Mesenchymal stem cell (in vitro differentiated cells and primary cell): ENCODE data around the gene LRP8.

ENCODE experiments used
- DNase-seq: peaks from one replicate; pipeline ENCODE4 v3.0.0-alpha.2; 2013
- H2AFZ ChIP-seq: one replicate; pipeline ENCODE4 v1.6.1; 2013; ENCODE audit warnings: low read depth, mild to moderate bottlenecking, control low read depth, inconsistent platforms, low read length, moderate library complexity
- H2AK5ac ChIP-seq: 2 replicates; pipeline ENCODE4 v1.6.1; 2013; ENCODE audit warnings: low read length, moderate library complexity, mild to moderate bottlenecking, inconsistent platforms; ENCODE audit not compliant: severe bottlenecking
- H2BK120ac ChIP-seq: one replicate; pipeline ENCODE4 v1.6.1; 2013; ENCODE audit warnings: low read depth, mild to moderate bottlenecking, inconsistent platforms, low read length, moderate library complexity
- H2BK12ac ChIP-seq, 2 experiments: one replicate each; pipeline ENCODE4 v1.6.1; 2013; ENCODE audit warnings: inconsistent platforms in 2 of 2, low read length in 2 of 2, mild to moderate bottlenecking in 2 of 2, moderate library complexity in 2 of 2, control low read depth in 1 of 2
- H2BK15ac ChIP-seq: one replicate; pipeline ENCODE4 v1.6.1; 2013; ENCODE audit warnings: mild to moderate bottlenecking, low read depth, inconsistent platforms; ENCODE audit not compliant: poor library complexity, severe bottlenecking
- H2BK5ac ChIP-seq: 2 replicates; pipeline ENCODE4 v1.6.1; 2013; ENCODE audit warnings: low read depth, mild to moderate bottlenecking, low read length, control low read depth, inconsistent platforms; ENCODE audit not compliant: poor library complexity, severe bottlenecking
- H3K14ac ChIP-seq, 2 experiments: one replicate each; pipeline ENCODE4 v1.6.1; 2013; ENCODE audit warnings: inconsistent platforms in 2 of 2, low read length in 2 of 2, control low read depth in 1 of 2, mild to moderate bottlenecking in 1 of 2, moderate library complexity in 1 of 2
- H3K18ac ChIP-seq, 2 experiments: one replicate each; pipeline ENCODE4 v1.6.1; 2013; ENCODE audit warnings: inconsistent platforms in 2 of 2, low read length in 2 of 2, control low read depth in 1 of 2, low read depth in 1 of 2, mild to moderate bottlenecking in 1 of 2
- H3K23ac ChIP-seq, 2 experiments: one replicate each; pipeline ENCODE4 v1.6.1; 2013; ENCODE audit warnings: inconsistent platforms in 2 of 2, low read length in 2 of 2, mild to moderate bottlenecking in 2 of 2, moderate library complexity in 2 of 2, control low read depth in 1 of 2
- H3K27ac ChIP-seq: 2 replicates; pipeline ENCODE4 v1.5.1; 2013; ENCODE audit warnings: mild to moderate bottlenecking, moderate library complexity, low read length, control low read depth, inconsistent platforms; ENCODE audit not compliant: poor library complexity, severe bottlenecking
- H3K27me3 ChIP-seq, 2 experiments: 2 replicates each; pipeline versions ENCODE4 v1.6.1 to v1.7.0; 2013; ENCODE audit warnings: low read length in 2 of 2, mild to moderate bottlenecking in 2 of 2, moderate library complexity in 2 of 2, control low read depth in 1 of 2, inconsistent platforms in 1 of 2; ENCODE audit not compliant: control insufficient read depth in 1 of 2, insufficient read depth in 1 of 2
- H3K36me3 ChIP-seq, 2 experiments: 2 replicates each; pipeline versions ENCODE4 v1.6.1 to v1.7.0; 2013; ENCODE audit warnings: low read length in 2 of 2, control low read depth in 1 of 2, inconsistent platforms in 1 of 2, low read depth in 1 of 2, mild to moderate bottlenecking in 1 of 2; ENCODE audit not compliant: insufficient read depth in 2 of 2, control insufficient read depth in 1 of 2
- H3K4ac ChIP-seq, 2 experiments: one replicate each; pipeline ENCODE4 v1.6.1; 2013; ENCODE audit warnings: inconsistent platforms in 2 of 2, low read length in 2 of 2, mild to moderate bottlenecking in 2 of 2, moderate library complexity in 2 of 2, control low read depth in 1 of 2, low read depth in 1 of 2
- H3K4me1 ChIP-seq: 2 replicates; pipeline ENCODE4 v1.6.1; 2013; ENCODE audit warnings: low read depth, low read length, control low read depth; ENCODE audit not compliant: control insufficient read depth, insufficient read depth
- H3K4me2 ChIP-seq: 2 replicates; pipeline ENCODE4 v1.6.1; 2013; ENCODE audit warnings: low read length, mild to moderate bottlenecking, inconsistent platforms; ENCODE audit not compliant: poor library complexity, severe bottlenecking
- H3K4me3 ChIP-seq, 2 experiments: 2 replicates each; pipeline versions ENCODE4 v1.5.1 to v1.7.0; 2013; ENCODE audit warnings: low read length in 2 of 2, mild to moderate bottlenecking in 2 of 2, control low read depth in 1 of 2, low read depth in 1 of 2; ENCODE audit not compliant: insufficient read depth in 1 of 2
- H3K79me1 ChIP-seq: replicated peaks from 2 replicates; pipeline ENCODE4 v1.6.1; 2013; ENCODE audit warnings: mild to moderate bottlenecking, control low read depth, low read length, inconsistent platforms; ENCODE audit not compliant: poor library complexity, severe bottlenecking
- H3K9ac ChIP-seq: 2 replicates; pipeline ENCODE4 v1.7.0; 2013; ENCODE audit warnings: mild to moderate bottlenecking, low read length, moderate library complexity
- H3K9me3 ChIP-seq: 2 replicates; pipeline ENCODE4 v1.7.0; 2013; ENCODE audit warnings: mild to moderate bottlenecking, low read length; ENCODE audit not compliant: control insufficient read depth
- H4K8ac ChIP-seq: one replicate; pipeline ENCODE4 v1.6.1; 2013; ENCODE audit warnings: inconsistent platforms, mild to moderate bottlenecking, low read length, moderate library complexity
- H4K91ac ChIP-seq: one replicate; pipeline ENCODE4 v1.6.1; 2013; ENCODE audit warnings: mild to moderate bottlenecking, low read length, inconsistent platforms
- WGBS: methylation state at CpG from one replicate; pipeline ENCODE4 v1.1.7; 2013; ENCODE audit warnings: mixed read lengths; 5-methylcytosine and 5-hydroxymethylcytosine counted together

LRP8 gene

DNA sequence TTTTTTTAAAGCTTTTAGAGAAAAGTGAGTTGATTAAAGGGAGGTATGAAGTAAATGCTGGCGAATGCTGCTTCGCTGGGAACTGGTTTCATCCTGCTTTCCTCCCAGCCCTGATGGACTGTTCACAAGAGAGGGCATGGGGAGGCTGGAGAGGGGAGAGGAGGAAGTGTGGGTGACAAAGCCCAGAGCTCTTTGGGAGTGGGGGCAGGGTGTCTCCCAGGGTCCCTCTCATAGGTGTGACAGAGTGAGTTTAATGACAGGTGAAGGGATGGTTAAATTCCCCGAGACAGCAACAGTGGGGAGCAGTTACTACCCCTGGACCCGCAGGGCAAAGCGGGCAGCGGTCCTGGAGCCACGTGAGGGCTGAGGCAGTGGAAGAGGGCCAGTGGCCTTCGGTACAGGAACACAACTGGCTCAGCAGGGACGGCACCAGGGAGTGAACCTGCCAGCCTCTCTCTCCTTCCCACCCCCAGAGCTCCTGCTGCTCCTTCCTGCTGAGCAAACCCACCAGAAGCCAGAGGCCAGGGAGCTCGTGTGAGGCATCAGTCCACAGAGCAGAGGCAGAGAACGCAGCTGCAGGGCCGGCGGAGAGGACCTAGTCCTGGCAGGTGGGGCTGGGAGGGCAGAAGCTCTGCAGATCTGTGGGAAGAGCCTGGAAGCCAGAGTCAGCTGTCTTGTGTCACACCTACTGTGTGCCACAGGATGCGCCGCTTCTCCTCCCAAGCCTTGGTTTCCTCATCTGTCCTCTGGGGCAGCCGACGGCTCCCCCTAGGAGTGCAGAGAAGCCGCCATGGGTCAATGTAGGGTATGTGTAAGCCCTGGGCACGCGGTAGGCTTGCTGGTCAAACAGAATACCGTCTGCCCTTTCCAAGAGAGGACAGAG, 20.9 kb upstream of the LRP8 start:
- no peak overlapping the region for H2BK12ac ChIP-seq
- no peaks in the 10 kb centered on the region for H3K9me3 ChIP-seq
- H2BK5ac ChIP-seq, result no peak overlapping the region
- H3K18ac ChIP-seq, result no peak overlapping the region
- no peak overlapping the region for H3K23ac ChIP-seq
- no peak overlapping the region for H2BK120ac ChIP-seq
- no peak overlapping the region for H3K27ac ChIP-seq
- H3K27me3 ChIP-seq, result peaks cover 0 to 25% of the 10 kb centered on the region in 2 experiments
- peaks cover 12% of the 10 kb centered on the region for H3K4me1 ChIP-seq
- no peak for DNase-seq
- no peak overlapping the region for H3K4me3 ChIP-seq
- H2AFZ ChIP-seq, result no peak overlapping the region
- H2AK5ac ChIP-seq, result no peak overlapping the region
- WGBS, result 82% methylated on average over 19 of the region's 21 CpGs
- no peaks in the 10 kb centered on the region for H3K79me1 ChIP-seq
- H3K14ac ChIP-seq, result peak overlapping the region in 1 of 2 experiments; percentile 41
- no peak overlapping the region for H3K9ac ChIP-seq
- H3K36me3 ChIP-seq, result no peaks in the 10 kb centered on the region
- no peak overlapping the region for H2BK15ac ChIP-seq
- H4K91ac ChIP-seq, result no peak overlapping the region
- no peak overlapping the region for H3K4ac ChIP-seq
- H4K8ac ChIP-seq, result no peak overlapping the region
- H3K4me2 ChIP-seq, result no peak overlapping the region

- 86% methylated on average over 3 of the region's 3 CpGs for WGBS
- H2BK120ac ChIP-seq, result no peak overlapping the region
- no peak overlapping the region for H3K23ac ChIP-seq
- no peak overlapping the region for H3K4me2 ChIP-seq
- H3K9me3 ChIP-seq, result no peaks in the 10 kb centered on the region
- H2BK15ac ChIP-seq, result no peak overlapping the region
- no peak overlapping the region for H3K4ac ChIP-seq
- H3K27ac ChIP-seq, result no peak overlapping the region
- H3K18ac ChIP-seq, result no peak overlapping the region
- H2BK12ac ChIP-seq, result no peak overlapping the region
- H3K79me1 ChIP-seq, result no peaks in the 10 kb centered on the region
- H3K4me3 ChIP-seq, result no peak overlapping the region
- H3K27me3 ChIP-seq, result peaks cover 0 to 31% of the 10 kb centered on the region in 2 experiments
- no peaks in the 10 kb centered on the region for H3K36me3 ChIP-seq
- H3K14ac ChIP-seq, result no peak overlapping the region
- no peak for DNase-seq
- no peak overlapping the region for H2BK5ac ChIP-seq
- H3K9ac ChIP-seq, result no peak overlapping the region
- H2AK5ac ChIP-seq, result no peak overlapping the region
- no peak overlapping the region for H4K91ac ChIP-seq
- no peak overlapping the region for H4K8ac ChIP-seq
- peaks cover 18% of the 10 kb centered on the region for H3K4me1 ChIP-seq
- H2AFZ ChIP-seq, result no peak overlapping the region
Observed at GRCh38 chr1:53346814-53347176, 18.9 kb upstream of the LRP8 start.

DNA sequence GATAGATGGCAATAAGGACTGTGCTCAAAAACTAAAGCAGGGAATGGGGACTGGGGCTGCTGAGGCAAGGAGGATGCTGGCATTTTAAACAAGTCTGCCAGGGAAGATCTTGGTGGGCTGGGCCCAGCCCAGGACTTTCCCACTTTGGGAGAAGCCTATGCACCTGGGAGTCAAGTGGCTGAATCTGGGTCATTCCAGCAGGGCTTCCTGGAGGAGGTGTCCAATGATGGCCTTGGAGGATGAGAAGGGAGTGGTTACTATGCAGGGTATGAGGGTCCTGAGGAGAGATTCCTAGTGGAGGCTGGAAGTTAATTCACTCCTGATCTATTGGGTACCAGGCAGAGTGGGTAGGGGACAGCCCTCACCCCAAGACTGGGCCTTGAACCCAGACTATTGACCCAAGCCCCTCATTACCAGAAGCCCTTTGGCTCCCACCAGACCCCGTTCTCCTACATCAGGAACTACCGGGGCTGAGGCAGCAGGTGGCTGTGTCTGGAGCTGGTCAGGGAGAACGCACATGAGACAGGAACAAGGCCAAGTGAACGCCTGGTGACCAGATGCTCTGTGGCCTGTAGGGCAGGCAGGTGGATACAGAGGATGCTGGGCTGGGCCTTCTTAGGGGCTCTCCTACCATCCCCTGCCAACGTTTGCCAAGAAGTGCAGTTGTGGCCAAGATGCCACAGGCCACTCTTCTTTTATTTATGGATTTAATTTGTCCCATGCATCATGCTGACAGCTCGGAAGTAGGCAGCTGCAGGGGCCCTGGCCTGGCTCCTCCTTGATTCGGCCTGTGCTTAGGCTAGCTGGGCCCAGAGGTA, 18.3 kb upstream of the LRP8 start:
- Histone ChIP-seq H3K4ac (no peak overlapping the region), H3K23ac (no peak overlapping the region), H2AFZ (no peak overlapping the region), H3K27me3 (peaks cover 0 to 35% of the 10 kb centered on the region in 2 experiments), H3K9ac (no peak overlapping the region), H2BK120ac (no peak overlapping the region), H3K4me2 (no peak overlapping the region), H3K4me3 (no peak overlapping the region), H4K8ac (no peak overlapping the region), H3K79me1 (no peaks in the 10 kb centered on the region), H3K4me1 (peaks cover 18% of the 10 kb centered on the region), H2BK12ac (no peak overlapping the region), H3K14ac (no peak overlapping the region), H2AK5ac (no peak overlapping the region), H2BK15ac (no peak overlapping the region), H3K36me3 (no peaks in the 10 kb centered on the region), H3K27ac (no peak overlapping the region), H2BK5ac (no peak overlapping the region), H4K91ac (no peak overlapping the region), H3K18ac (no peak overlapping the region), H3K9me3 (no peaks in the 10 kb centered on the region)
- DNase-seq, result no peak
- WGBS, result 83% methylated on average over 7 of the region's 7 CpGs
